T-cell (primary cell): ENCODE data around the gene OVOL2. TPM values are rescaled to one million over a fixed set of nuclear protein-coding genes. Genes with fewer than 3 reads are reported as not detected.

Experiments used
- ATAC-seq, 4 experiments: fragments of 200-7000 bp in 3 of 4; fragments of 150-1000 bp in 1 of 4; cut with Tn5 transposase; replicated peaks in 1 of 4; 1 replicate in 3 of 4; 2 replicates in 1 of 4; pipeline ENCODE4 v1.10.0; 2021; ENCODE audit warnings: moderate library complexity in 3 of 4, mild to moderate bottlenecking in 2 of 4, moderate number of reproducible peaks in 1 of 4
- CTCF ChIA-PET, 2 donors: fragments of 300-600 bp; sonication (Branson Sonifier 250); formaldehyde crosslinking; loops; one replicate each; lab custom pipeline; 2022; ENCODE audit warnings: antibody characterized with exemption in 2 of 2; lab: Charles Lee
- POLR2A ChIA-PET, 2 donors: fragments of 300-600 bp; sonication (Branson Sonifier 250); formaldehyde crosslinking; loops; one replicate each; lab custom pipeline; 2022; ENCODE audit warnings: antibody characterized with exemption in 2 of 2; lab: Charles Lee
- DNase-seq, 35 experiments: peaks; one replicate each; pipeline versions ENCODE4 v3.0.0 to v3.0.0-alpha.2; 2013 to 2023
- H3K27ac ChIP-seq: one replicate; pipeline ENCODE4 v1.5.1; 2013; ENCODE audit warnings: low read length
- H3K27me3 ChIP-seq, 2 experiments: replicated peaks in 1 of 2; 1 replicate in 1 of 2; 2 replicates in 1 of 2; pipeline versions ENCODE4 v1.6.1 to v1.7.0; 2013; ENCODE audit warnings: low read length in 1 of 2, mixed read lengths in 1 of 2; ENCODE audit not compliant: control insufficient read depth in 2 of 2, insufficient read depth in 2 of 2; ENCODE audit errors: extremely low read depth in 1 of 2
- H3K36me3 ChIP-seq, 2 donors: 1 replicate in 1 of 2; 2 replicates in 1 of 2; pipeline versions ENCODE4 v1.6.1 to v1.7.0; 2013; ENCODE audit warnings: low read length in 1 of 2; ENCODE audit not compliant: control insufficient read depth in 2 of 2, insufficient read depth in 1 of 2; ENCODE audit errors: extremely low read depth in 1 of 2
- H3K4me1 ChIP-seq, 2 experiments: 1 replicate in 1 of 2; 2 replicates in 1 of 2; pipeline versions ENCODE4 v1.6.1 to v1.7.0; 2013; ENCODE audit warnings: low read length in 2 of 2, mixed read lengths in 1 of 2; ENCODE audit not compliant: insufficient read depth in 2 of 2, control insufficient read depth in 1 of 2; ENCODE audit errors: extremely low read depth in 1 of 2
- H3K4me3 ChIP-seq, 2 donors: 1 replicate in 1 of 2; 2 replicates in 1 of 2; pipeline versions ENCODE4 v1.5.1 to v1.7.0; 2013; ENCODE audit warnings: mild to moderate bottlenecking in 2 of 2, low read length in 1 of 2, moderate library complexity in 1 of 2; ENCODE audit not compliant: control insufficient read depth in 1 of 2; ENCODE audit errors: extremely low read depth in 1 of 2
- H3K9me3 ChIP-seq: 2 replicates; pipeline ENCODE4 v1.7.0; 2013
- H3K27ac Mint-ChIP-seq, 2 donors: one replicate each; pipeline ENCODE4 v1.8.0; 2020 to 2021; ENCODE audit warnings: mild to moderate bottlenecking in 2 of 2, mixed read lengths in 2 of 2
- H3K27me3 Mint-ChIP-seq, 2 donors: one replicate each; pipeline ENCODE4 v1.8.0; 2021 to 2022; ENCODE audit warnings: mixed read lengths in 2 of 2
- H3K36me3 Mint-ChIP-seq: one replicate; pipeline ENCODE4 v1.8.0; 2021; ENCODE audit warnings: mixed read lengths
- H3K4me1 Mint-ChIP-seq, 3 donors: one replicate each; pipeline ENCODE4 v1.8.0; 2020 to 2022; ENCODE audit warnings: mixed read lengths in 3 of 3, mild to moderate bottlenecking in 1 of 3
- H3K4me3 Mint-ChIP-seq, 3 donors: one replicate each; pipeline ENCODE4 v1.8.0; 2020 to 2022; ENCODE audit warnings: mild to moderate bottlenecking in 3 of 3, mixed read lengths in 3 of 3, moderate library complexity in 3 of 3
- H3K9me3 Mint-ChIP-seq, 3 donors: one replicate each; pipeline ENCODE4 v1.8.0; 2020 to 2022; ENCODE audit warnings: mixed read lengths in 3 of 3
- whole genome bisulfite sequencing: methylation state at CpG from one replicate; pipeline ENCODE4 v1.1.5; 2013; ENCODE audit warnings: missing lambda C conversion rate; ENCODE audit not compliant: insufficient coverage; 5-methylcytosine and 5-hydroxymethylcytosine counted together
- total RNA-seq, 35 experiments: library from RNA in 6 of 35; stranded (reverse) in 6 of 35; fragments of 120-200 nt in 1 of 35; gene quantifications; one replicate each; pipeline versions ENCODE4 v1.2.1 to v1.2.4 and lab custom pipeline; 2013 to 2026

OVOL2 gene
- total RNA-seq, 5 donors from 2014 or later (not counting 1 experiment from before 2014, with no cell fraction given), result not detected

- H3K27me3 Mint-ChIP-seq, result no peaks in the 10 kb centered on the region
- Histone ChIP-seq H3K4me3 (no peak overlapping the region), H3K36me3 (peaks cover 0 to 12% of the 10 kb centered on the region in 2 donors), H3K4me1 (peaks cover 0 to 12% of the 10 kb centered on the region in 2 experiments), H3K27me3 (no peaks in the 10 kb centered on the region), H3K9me3 (no peaks in the 10 kb centered on the region), H3K27ac (no peak overlapping the region)
- ATAC-seq (peak; percentile 60 to 99 (median 68)), DNase-seq (peak in 3 of 35 experiments; percentile 11 to 47 (median 27))
- ChIA-PET POLR2A (interaction anchor here in 1 of 2 donors (0.6 kb wide), 2 partner anchors 306 to 415 kb away, joined by 3 read pairs; partner anchors contain the start of gene RRBP1), CTCF (interaction anchor here (1.0 to 1.4 kb wide), 4 partner anchors 11 to 30 kb away, joined by 3 to 5 read pairs (median 3); no protein-coding TSS in a partner anchor)
- peaks cover 24% of the 10 kb centered on the region for H3K36me3 Mint-ChIP-seq
- 48% methylated on average over 3 of the region's 3 CpGs for WGBS
- H3K9me3 Mint-ChIP-seq, result no peaks in the 10 kb centered on the region
- H3K4me3 Mint-ChIP-seq, result peak overlapping the region in 1 of 3 donors; percentile 54
- H3K4me1 Mint-ChIP-seq, result peaks cover 16 to 27% (median 18%) of the 10 kb centered on the region in 3 donors
- H3K27ac Mint-ChIP-seq, result peak overlapping the region in 1 of 2 donors; percentile 16
These were observed 69.7 kb downstream of the OVOL2 start for GRCh38 chr20:17987988-17988387.

GRCh38 chr20:17985388-17986018 lies 72.2 kb downstream of the OVOL2 start:
- WGBS, result no CpG with 5 or more reads among the region's 7 CpGs
- ATAC-seq (no peak), DNase-seq (no peak)
- no peaks in the 10 kb centered on the region for H3K9me3 Mint-ChIP-seq
- no peak overlapping the region for H3K4me3 Mint-ChIP-seq
- Histone ChIP-seq H3K36me3 (peaks cover 0 to 11% of the 10 kb centered on the region in 2 donors), H3K4me1 (peaks cover 0 to 12% of the 10 kb centered on the region in 2 experiments), H3K9me3 (no peaks in the 10 kb centered on the region), H3K27me3 (no peaks in the 10 kb centered on the region), H3K27ac (no peak overlapping the region), H3K4me3 (no peak overlapping the region)
- H3K4me1 Mint-ChIP-seq, result peaks cover 16 to 20% (median 16%) of the 10 kb centered on the region in 3 donors
- peaks cover 33% of the 10 kb centered on the region for H3K36me3 Mint-ChIP-seq
- H3K27me3 Mint-ChIP-seq, result no peaks in the 10 kb centered on the region
- no peak overlapping the region for H3K27ac Mint-ChIP-seq
- CTCF ChIA-PET, result no interaction called here
- POLR2A ChIA-PET, result interaction anchor here in 1 of 2 donors (0.7 kb wide), 1 partner anchor 20 kb away, joined by 4 read pairs; no protein-coding TSS in a partner anchor

- CTCF ChIA-PET, result interaction anchor here in 1 of 2 donors (1.4 kb wide), 2 partner anchors 9 to 294 kb away, joined by 3 read pairs; partner anchors contain the start of gene RRBP1
- H3K36me3 Mint-ChIP-seq, result peaks cover 27% of the 10 kb centered on the region
- POLR2A ChIA-PET, result no interaction called here
- 100% methylated on average over 3 of the region's 6 CpGs for WGBS
- no peak for ATAC-seq
- Histone ChIP-seq H3K27ac (no peak overlapping the region), H3K9me3 (no peaks in the 10 kb centered on the region), H3K27me3 (no peaks in the 10 kb centered on the region), H3K36me3 (peaks cover 0 to 13% of the 10 kb centered on the region in 2 donors), H3K4me1 (peaks cover 17 to 22% of the 10 kb centered on the region in 2 experiments), H3K4me3 (no peak overlapping the region)
- no peaks in the 10 kb centered on the region for H3K27me3 Mint-ChIP-seq
- peaks cover 27 to 34% (median 31%) of the 10 kb centered on the region in 3 donors for H3K4me1 Mint-ChIP-seq
- no peaks in the 10 kb centered on the region for H3K9me3 Mint-ChIP-seq
- no peak for DNase-seq
- H3K27ac Mint-ChIP-seq, result no peak overlapping the region
- H3K4me3 Mint-ChIP-seq, result no peak overlapping the region
These were observed 81.4 kb downstream of the OVOL2 start for GRCh38 chr20:17976305-17976704.

Other genes starting within 250 kb of the OVOL2 start
- 10 to 100 TPM; 53.6 to 68.9 (median 56.7) TPM for gene SNX5, start 89.1 kb downstream of the OVOL2 start, total RNA-seq
- 10 to 100 TPM in 3 of 5 donors, 1 to 10 TPM in 2; 7.3 to 15.0 (median 12.8) TPM for gene MGME1, start 88.9 kb downstream of the OVOL2 start, total RNA-seq
- 10 to 100 TPM; 11.3 to 22.2 (median 20.5) TPM for gene KAT14, start 79.9 kb upstream of the OVOL2 start, total RNA-seq
- gene PET117, start 79.9 kb upstream of the OVOL2 start, total RNA-seq, result 10 to 100 TPM in 4 of 5 donors, 1 to 10 TPM in 1; 10.0 to 15.6 (median 13.4) TPM
- 10 to 100 TPM in 2 of 5 donors, 1 to 10 TPM in 3; 6.8 to 14.6 (median 9.0) TPM for gene ZNF133, start 230.6 kb upstream of the OVOL2 start, total RNA-seq